ENCODE data around the gene PEBP1.
"Not testable (repeated sequence)": the region's sequence is repeated elsewhere in the genome, so short reads cannot be mapped to it uniquely, and the experiment has no call there.

The PEBP1 gene

DNA sequence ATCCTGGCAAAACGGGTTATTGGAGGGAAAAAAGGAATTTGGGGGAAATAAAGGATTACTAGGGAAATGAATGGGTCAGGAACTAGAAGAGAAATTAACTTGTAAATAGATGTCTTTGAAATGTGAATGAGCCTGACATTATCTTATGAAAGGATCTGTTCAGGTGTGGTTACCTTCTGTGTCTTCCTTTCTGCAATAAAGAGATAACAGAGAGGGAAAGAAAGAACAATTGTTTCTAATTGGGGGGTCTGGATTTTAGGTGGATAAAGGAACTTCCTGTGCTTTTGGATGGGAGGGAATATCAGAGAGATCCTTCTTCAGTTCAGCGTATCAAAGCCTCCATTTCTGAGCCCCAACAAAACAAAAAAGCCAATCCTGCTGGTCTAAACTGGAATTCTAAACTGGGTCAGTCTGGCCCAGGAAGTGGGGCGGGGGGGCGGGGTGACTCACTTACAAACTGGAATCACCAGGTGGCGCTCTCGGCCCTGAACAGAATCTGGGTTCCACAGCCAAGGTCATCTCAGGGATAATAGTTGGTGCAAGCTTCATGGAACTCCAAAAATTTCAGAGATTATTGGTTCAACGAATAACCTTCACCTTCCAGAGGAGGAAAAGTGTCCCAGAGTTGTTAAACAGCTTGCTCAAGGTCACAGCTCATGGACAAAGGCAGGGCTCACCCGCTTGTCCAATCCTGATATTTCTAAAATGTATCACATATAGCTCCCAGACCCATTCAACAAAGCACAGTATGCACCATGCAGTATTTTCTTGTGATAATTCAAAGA, 15.2 kb upstream of the PEBP1 start:
- peak overlapping the region; percentile 81 for H3K27ac ChIP-seq
- peak; percentile 88 for TF ChIP-seq CTCF (conservative IDR thresholded peaks at IDR 0.05)

GRCh38 chr12:118122264-118122663, 13.7 kb upstream of the PEBP1 start:
- no peak for TF ChIP-seq CTCF (conservative IDR thresholded peaks at IDR 0.05)
- peak overlapping the region; percentile 81 for H3K27ac ChIP-seq

DNA sequence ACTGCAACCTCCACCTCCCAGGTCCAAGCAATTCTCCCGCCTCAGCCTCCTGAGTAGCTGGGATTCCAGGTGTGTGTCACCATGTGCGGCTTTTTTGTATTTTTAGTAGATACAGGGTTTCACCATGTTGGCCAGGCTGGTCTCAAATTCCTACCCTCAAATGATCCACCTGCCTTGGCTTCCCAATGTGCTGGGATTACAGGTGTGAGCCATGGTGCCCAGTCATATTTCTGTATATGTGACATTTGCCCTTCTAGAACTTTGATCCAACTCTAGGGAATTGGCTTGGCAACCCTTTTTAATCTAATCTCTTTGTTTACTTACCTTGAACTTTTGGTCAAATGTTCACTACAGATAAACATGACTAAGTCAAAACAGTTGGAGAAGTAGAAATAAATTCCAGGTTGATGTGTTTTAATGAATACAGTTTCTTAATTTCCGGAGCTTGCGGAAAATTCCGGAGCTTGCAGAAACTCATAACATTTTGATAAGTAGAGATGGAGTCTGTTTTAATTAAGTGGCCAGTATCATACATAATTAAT, 11.5 kb upstream of the PEBP1 start:
- no peak for TF ChIP-seq CTCF (conservative IDR thresholded peaks at IDR 0.05)
- H3K27ac ChIP-seq, result peak overlapping the region; percentile 81

GRCh38 chr12:118125743-118126118, 10.2 kb upstream of the PEBP1 start:
- no peak for TF ChIP-seq CTCF (conservative IDR thresholded peaks at IDR 0.05)
- peak overlapping the region; percentile 81 for H3K27ac ChIP-seq

- no peak for TF ChIP-seq CTCF (conservative IDR thresholded peaks at IDR 0.05)
- H3K27ac ChIP-seq, result peak overlapping the region; percentile 81
Measured at GRCh38 chr12:118126119-118126757, 9.7 kb upstream of the PEBP1 start.

GRCh38 chr12:118127867-118128266, 8.1 kb upstream of the PEBP1 start:
- TF ChIP-seq CTCF (conservative IDR thresholded peaks at IDR 0.05), result no peak
- H3K27ac ChIP-seq, result peak overlapping the region; percentile 81; the same call in 1 of the 2 replicates

- not testable (repeated sequence) for H3K27ac ChIP-seq
Measured at GRCh38 chr12:118129436-118129835, 6.5 kb upstream of the PEBP1 start.

DNA sequence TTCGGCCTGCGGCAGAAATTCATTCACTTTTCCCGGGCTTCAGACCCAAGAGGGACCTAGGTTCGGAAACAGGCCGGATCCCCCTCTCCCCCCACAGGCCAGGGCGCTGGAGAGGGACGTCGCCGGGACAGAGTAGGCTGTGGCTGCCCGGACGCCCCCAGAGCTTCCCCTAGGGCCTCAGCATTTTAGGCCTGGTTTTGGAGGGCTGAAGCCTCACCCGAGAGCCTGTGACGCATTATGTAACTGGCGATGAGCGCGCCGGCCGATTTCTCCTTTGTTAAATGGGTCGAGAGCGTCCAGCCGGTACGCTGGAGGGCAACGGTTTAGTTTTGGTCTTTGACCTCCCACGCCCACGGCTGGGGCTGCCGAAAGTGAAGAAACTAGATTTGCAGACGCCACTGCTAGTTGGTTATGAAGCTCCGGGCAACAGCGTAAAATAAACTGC, 657 bp downstream of the PEBP1 start:
- H3K27ac ChIP-seq, result peak overlapping the region; percentile 97
- TF ChIP-seq CTCF (conservative IDR thresholded peaks at IDR 0.05), result no peak
